ENCODE results near the gene SELPLG.

Gene SELPLG

DNA sequence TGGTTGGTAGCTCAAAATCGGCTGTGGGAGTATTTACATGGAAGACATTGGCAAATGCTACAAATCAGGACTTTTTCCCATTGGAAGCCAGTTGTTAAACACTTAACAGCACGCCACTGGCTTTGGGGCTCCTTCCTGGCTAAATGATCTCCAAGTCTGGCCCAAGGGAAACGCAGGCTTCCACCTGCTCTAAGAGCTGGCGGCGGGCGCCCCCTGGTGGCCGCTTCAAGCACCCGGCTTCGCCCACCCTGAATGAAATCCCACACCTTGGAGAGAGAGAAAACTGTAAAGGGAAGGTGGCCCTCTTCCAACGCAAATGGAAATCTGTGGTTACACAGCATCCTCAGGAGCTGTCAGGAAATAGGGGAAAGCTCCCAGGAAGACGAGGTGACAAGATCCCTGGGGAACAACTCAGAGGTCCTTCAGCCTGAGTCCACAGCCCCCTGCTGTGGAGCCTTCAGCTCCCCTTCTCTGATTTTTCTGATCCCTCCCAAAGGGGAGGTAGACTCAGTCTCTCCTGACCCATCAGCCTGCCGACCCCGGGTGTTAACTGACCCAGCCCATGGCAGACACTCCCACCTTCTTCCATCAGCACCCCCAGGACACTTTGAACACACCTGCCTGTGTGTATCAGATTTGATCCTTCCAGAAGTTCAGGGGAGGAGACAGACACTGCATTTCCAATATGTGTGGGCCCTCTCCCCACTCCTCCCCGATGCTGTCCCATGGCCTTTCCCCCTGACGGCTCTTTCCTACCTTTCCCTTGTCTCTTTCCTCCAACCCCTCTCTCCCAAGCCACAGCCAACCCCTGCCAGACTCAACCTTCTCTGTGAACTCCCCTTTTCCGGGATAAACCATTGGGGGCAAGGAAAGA lies 15.4 kb downstream of the SELPLG start:
- DNase-seq: peak; percentile 77

DNA sequence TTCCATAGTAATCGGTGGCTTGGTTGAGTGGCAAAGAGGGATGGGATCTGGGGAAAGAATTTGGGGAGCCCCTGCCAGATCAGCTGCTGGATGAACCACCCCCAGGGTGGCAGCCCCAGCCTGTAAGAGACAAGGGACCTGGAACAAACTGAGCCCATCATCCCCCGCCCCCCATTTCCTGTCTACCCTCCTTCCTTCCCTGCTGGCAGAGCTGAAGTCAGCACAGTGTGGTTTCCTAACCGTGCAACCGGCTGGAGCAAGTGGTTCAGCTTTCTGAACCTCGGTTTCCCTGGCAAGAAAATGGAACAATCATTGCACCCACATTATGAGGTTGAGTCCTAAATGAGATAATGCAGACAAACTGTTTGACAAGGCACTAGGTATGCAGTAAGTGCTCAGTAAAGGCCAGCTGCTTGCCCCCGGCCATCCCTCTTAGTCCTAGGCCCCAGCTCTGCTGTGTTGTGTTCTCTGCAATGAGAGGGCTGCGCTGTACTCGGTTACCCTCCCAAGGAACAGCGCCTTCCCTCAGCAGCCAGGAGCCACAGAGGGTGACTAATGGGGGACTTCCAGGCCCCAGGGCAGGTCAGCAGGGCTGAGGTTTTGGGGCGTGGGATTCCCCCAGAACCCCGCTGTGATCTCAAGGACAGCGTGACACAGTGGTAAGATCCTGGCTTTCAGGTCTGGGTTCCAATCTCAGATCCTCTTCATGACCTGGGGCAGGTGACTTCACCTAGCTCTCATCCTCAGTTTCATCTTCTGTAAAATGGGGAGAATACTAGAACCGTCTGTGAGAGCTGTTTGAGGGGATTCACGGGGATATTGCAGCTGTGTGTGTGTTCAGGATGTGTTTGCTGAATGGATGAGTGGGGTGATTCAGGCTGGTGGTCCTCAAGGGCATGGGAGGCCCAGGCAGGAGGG lies 16.5 kb downstream of the SELPLG start:
- no peak for DNase-seq

DNA sequence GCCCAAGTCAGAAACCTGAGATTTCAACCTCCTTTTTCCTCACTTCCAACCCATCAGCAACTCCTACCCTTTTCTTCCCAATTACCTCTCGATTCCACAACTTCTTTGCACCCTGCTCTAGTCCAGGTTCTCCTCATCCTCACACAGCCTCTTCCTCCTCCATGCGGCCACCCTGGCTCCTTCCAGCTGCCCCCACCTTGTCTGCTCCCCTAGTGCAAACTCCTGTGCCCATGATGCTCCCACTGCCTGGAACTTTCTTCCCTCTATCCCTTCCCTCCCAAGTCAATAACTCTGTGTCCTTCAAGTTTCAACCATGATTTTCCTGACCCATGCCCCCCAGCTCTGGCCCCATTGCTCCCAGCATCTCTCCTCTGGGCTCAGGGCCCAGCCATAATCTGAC lies 17.3 kb downstream of the SELPLG start:
- DNase-seq: no peak

DNA sequence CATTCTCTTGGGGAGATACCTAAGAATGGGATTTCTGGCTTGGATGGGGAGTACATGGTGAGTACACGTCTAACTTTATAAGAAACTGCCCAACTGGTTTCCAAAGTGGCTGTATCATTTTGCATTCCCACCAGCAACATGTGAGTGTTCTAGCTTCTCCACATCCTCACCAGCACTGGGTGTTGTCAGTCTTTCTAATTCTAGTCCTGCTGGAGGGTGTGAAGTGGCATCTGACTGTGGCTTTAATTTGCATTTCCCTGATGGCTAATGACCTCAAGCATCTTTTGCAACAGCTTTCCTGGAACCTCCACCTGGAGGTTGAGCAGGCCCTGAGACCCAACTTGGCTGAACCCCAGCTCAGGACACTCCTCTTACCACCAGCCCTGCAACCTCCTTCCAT lies 17.8 kb downstream of the SELPLG start:
- no peak for DNase-seq

DNA sequence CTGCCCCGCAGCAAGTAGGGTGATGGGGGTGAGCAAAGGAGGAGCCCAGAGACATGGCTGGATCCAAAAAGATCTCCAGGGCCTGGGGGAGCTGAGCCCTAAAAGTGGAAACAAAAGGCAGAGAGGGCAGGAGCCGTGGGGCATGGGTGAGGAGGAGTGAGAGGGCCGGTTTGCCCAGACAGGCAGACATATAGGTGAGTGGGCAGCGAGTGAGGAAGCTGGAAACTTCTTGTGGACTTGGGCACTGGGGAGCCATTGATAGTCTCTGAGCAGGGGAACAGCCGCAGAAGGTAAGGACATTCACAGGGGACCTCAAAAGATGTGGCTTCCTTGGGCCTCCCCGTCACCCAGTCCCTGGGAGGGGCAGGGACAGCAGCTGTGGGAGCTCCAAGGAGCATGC lies 19.1 kb downstream of the SELPLG start:
- no peak for DNase-seq

DNA sequence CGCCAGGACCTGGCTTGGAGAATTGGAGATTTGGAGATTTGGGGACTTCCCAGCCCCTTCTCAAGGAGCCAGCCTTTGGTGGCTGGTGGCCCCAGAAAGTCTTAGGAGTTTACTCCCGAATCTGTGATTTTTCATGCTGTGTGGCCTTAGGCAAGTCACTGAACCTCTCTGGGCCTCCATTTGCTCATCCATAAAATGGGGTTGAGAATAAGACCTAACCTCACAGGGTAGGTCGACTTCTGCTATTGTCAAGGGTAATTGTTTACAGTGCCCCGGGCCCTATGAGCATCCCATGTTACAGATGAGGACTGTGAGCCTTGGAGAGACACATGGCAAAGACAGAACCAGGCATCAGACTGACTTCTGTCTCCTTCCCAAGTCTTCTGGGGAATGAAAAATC lies 19.7 kb downstream of the SELPLG start:
- no peak for DNase-seq

DNA sequence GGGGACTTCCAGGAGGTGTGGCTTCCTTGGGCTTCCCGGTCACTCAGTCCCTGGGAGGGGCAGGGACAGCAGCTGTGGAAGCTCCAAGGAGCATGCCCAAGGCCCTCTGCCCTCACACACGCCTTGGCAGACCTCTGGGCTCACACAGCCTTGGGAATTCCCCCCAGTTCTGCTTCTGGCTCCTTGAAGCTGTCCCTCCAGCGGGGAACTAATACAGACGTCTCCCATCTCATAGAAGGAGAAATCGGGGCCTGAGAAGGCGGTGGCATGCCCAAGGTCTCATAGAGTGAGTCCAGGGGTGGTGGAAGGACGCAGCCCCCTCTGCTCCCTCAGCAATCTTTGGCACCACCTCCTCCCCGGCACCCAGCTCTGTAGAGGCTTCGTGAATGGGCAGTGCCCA lies 20.1 kb downstream of the SELPLG start:
- no peak for DNase-seq

DNA sequence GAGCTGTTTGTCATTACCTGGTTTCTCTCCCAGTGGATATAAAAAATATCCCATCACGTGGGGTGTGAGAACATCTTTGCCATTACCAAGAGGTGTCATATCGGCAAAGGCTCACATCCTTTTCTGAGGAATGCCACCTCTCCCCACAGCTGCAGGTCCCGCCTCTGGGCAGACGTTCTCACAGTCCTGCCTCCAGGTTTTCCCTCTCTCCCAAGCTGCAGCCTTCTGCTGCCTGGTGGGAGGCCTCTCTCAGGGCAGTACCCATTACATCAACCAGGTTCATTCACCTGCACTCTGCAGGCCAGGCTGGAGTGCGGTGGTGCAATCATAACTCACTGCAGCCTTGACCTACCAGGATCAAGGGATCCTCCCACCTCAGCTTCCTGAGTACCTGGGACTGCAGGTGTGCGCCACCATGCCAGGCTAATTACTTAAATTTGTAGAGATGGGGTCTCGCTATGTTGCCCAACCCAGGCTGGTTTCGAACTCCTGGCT lies 20.9 kb downstream of the SELPLG start:
- no peak for DNase-seq

DNA sequence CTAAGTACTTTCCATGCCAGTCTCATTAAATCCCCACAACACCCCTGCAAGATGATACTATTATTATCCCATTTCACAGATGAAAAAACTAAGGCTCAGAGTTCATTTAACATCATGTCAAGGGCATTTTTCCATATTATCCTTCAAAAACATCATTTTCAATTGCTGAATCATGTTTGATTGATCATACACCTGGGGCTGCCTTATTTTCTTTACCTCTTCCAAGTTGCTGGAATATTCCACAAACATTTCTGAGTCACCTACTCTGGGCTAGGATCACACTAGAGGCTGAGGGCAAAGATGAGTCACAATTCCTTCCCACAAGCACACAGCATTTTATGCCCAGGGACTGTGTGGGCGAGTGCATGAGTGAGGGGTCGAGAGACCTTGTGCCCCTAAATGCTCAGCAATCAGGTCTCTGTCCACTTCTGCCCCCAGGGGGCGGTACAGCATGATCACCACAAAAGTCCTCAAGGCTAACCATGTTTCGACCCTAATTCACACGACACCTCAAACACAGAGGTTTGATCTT lies 21.7 kb downstream of the SELPLG start:
- DNase-seq: no peak

DNA sequence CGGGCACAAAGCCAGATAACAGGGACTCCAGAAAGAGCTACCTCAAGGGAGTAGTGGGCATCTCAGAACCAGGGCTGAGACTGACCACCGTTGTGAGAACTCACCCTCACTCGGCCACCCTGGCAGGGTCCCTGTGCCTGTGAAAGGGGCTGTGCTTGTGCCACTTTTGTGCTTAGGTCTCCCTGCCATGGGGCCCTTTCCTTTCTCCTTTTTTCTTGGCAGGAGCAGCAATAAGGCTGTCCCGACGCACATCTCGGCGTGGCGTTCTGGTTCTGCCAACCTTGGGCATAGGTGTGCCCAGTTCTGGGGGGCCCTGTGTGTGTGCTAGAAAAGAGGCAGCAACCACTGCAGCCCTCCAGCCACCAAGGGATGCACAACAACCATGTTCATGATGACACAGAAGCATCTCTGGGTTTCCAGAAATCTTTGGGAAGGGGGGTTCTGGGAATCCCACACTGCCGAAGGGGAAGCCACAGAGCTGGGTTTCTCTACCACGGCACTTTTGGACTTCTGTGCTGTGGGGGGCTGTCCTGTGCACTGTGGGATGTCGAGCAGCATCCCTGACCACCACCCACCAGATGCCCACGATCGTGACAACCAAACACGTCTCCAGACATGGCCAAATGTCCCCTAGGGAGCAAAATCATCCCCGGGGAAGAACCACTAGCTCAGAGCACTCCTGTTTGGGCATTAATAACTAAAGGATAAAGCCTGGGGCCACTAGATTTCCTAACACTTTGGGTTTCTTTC lies 22.7 kb downstream of the SELPLG start:
- no peak for DNase-seq

DNA sequence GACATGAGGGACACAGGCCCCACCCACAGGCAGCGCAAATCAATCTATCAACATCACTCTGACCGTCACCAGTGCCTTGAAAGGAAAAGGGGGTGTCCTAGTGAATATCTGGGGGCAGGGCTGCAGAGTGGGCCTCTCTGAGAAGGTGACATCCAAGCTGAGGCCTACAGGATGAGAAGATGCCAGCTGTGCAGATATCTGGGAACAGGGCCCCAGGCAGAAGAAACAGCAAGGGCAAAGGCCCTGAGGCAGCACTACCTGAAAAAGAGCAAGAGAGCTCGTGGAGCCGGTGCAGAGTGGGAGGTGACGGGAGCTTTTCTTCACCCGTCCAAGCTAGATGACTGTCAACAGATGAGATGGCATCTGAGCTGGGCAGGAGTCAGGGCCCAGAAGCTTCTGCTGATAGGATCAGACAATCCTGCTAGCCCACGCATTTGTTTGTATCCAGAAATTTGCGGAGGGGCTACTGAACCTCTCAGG lies 23.3 kb downstream of the SELPLG start:
- no peak for DNase-seq

DNA sequence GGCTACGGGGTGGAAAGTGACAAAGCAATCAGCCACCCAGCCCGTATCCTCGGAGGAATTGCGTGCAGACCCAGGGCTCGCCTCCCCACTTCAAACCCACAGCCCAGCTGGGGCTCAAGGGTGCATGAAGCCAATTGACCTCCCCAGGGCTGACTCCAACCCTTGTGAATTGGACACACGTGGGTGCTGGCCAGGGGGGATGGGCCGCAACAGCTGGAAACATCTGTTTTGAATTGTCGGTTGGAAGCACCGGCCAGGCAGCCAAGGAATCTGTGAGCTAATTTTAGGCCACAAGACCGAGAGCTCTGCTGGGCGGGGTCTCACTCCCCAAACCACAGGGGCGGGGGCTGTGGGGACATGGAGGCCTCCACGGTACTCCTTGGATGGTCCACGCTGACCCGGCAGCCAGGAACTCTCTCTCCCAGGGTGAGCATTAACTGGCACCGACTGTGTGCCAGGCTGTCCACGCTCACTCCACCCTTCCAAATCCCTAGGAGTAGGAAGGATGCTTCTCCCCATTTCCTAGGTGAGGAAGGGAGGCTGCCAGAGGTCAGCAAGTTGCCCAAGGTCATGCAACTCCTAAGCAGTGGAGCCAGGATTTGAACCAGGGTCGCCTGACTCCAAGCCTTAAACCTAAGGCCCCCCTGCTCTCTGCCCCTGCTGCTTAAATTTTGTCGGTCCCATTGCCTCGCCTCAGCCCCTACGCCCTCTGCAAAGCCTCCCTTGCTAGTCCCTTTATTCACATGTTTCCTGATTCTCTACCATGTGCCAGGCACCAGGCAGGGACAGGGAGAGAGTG lies 24.0 kb downstream of the SELPLG start:
- no peak for DNase-seq

DNA sequence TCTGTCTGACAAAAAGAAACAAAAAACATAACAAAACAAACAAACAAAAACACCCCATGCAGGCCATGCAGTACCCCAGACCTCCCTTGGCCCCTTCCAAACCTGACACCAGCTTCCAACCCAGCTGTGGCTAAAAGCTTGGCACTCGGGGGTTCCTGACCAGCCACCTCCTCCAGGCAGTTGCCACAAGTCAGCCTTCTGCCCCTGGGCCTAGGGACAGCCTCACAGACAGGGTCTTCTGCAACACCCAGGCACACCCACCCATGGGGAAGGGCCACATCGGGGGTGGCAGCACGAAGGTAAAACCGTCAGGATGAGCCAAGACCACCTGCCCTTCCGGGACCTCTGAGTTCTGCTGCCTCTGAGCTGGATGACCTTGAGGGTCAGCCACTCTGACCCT lies 25.1 kb downstream of the SELPLG start:
- DNase-seq: no peak

DNA sequence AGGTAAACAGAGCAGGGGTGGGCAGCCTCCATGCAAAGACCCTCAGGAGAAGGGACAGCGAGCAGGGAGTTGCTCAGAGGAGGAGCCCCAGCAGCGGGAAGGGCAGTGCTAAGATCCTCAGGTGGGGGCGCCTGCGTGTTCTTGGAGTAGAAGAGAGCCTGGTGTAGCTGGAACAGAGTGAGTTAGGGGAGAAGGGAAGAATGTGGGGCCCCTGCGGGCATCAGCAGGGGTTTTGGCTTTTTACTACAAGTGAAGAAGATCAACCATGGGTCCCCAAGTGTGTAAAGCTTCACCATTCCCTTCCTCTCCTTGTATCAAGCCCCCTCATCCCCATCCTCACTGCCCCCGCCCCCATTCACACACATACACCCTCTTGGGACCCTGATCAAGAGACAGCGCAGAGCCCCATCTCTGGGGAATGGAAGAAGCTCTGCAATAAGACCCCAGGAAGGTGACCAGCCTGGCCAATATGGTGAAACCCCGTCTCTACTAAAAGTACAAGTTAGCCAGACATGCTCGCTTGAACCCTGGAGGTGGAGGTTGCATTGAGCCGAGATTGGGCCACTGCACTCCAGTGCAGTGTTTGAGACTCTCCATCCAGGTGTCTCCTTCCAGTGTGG lies 25.6 kb downstream of the SELPLG start:
- no peak for DNase-seq

DNA sequence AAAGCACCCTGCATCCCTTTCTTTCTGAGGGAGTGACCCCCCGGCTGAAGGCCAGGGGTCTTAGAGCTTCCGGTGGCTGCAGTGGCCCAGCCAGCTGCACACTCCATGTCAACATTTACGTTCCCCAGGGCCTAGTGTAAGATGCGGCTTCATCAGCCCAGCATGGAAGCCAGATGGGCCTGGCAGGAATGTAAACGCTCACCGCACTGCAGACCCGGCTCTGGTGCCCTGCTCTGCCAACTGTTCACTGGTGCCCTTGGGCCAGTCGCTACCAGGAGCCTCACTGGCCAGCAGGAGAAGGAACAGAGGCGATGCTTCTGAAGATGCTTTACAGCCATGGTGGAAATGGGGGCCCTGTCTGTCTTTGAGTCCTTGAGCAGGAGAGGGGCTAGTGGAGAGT lies 27.2 kb downstream of the SELPLG start:
- DNase-seq: no peak

DNA sequence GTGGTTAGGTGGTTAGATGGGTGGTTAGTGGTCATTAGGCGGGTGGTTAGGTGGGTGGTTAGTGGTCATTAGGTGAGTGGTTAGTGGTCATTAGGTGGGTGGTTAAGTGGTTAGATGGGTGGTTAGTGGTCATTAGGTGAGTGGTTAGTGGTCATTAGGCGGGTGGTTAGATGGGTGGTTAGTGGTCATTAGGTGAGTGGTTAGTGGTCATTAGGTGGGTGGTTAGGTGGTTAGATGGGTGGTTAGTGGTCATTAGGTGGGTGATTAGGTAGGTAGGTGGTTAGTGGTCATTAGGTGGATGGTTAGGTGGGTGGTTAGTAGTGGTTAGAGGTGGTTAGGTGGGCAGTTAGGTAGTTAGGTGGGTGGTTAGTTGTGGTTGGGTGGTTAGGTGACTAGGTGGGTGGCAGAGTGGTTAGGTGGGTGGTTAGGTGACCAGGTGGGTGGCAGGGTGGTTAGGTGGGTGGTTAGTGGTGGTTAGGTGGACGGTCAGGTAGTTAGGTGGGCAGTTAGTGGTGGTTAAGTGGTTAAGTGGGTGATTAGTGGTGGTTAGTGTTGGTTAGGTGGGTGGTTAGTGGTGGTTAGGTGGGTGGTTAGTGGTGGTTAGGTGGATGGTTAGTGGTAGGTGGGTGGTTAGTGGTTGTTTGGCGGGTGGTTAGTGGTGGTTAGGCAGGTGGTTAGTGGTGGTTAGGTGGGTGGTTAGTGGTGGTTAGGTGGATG lies 27.8 kb downstream of the SELPLG start:
- DNase-seq: no peak

DNA sequence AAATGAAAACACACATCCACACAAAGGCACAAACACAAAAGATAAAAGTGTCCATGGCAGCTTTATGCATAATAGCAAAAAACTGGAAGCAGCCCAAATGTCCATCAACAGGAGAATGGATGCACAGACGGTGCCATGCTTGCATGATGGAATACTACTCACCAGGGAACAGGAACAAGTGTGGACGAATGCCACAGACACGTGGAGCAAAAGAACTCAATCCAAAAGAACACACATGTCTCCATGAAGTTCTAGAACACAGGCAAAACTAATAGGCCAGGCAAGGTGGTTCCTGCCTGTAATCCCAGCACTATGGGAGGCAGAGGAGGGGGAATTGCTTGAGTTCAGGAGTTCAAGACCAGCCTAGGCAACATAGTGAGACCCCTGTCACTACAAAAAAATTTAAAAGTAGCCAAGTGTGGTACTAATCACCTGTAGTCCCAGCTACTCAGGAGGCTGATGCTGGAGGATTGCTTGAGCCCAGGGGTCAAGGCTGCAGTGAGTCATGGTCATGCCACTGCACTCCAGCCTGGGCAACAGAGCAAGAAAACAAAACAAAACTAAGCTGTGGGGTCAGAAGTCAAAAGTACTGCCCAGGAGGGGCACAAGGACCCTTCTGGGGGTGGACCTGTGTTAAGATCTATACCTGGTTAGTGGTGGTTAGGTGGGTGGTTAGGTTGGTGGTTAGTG lies 28.5 kb downstream of the SELPLG start:
- DNase-seq: no peak

DNA sequence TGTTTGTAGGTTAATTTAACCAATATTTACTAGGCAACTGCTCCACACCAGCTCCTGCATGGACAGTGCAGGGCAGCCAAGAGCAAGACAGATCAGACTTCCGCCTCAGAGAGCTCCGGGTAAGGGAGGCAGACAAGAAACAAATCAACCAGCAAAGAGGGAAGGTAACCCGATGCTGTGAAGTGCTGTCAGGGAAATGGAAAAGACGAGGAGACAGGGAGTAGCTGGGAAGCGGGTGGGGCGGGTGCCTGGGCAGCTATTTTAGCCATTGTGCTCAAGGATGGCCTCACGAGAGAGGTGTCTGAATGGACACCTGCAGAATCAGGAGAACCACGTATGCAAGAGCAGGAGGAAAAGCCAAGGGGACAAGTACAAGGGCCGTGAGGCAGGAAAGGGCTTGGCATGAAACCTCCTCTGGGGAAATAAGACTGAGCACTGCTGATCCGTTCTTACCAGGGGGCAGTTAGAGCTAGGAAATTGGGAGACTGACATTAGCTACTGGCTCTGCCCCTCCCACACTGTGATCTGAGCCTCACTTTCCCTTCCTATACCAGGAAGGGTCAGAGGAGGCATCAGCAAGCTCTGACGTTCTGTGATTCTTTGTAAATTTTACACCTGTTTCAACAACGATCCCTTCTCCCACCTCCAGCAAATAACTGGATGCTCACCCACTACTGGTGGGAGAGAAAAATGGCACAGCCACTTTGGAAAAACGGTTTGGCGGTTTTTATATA lies 29.3 kb downstream of the SELPLG start:
- no peak for DNase-seq

DNA sequence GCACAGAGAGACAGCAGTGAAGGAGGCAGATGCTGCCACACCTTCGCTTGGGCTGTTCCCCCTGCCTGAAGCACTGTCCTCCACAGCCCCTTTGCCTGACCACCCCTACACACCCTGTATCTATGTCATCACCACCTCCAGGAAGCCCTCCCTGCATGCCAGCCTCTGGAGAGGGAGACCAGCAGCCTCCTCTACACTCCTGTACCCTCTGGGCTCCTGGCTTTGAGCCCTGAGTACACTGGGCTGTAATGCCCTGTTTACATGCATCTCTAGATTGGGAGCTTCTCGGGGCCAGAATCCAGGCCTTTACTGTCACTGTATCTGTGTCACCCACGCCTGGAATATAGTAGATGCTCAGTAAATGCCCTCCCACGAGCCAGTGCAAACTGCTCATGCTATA lies 30.0 kb downstream of the SELPLG start:
- DNase-seq: no peak
